DMS153 (cell line): ENCODE data around the gene AUTS2.

Experiments
- DNase-seq: peaks from one replicate; lab custom pipeline; 2025; lab: John Stamatoyannopoulos, UW

The AUTS2 gene

DNA sequence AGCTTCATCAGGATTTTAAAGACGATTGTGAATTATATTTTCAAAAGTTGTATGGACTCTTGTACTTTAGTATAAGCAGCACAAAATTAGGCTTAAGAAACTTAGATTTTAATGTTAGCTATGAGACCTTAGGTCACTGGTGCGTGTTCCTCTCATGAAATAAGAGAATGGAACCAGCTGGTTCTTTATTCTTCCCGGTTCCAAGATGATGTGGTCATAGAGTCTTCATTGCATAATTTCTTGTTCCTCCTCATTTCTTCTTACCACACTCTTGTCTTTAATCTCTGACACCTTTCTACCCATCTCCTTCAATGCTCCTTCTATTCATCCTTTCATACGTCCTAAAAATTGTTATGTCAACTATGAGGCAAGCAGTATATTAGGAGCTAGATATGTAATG is 437.2 kb downstream of the AUTS2 start:
- no peak for DNase-seq

- no peak for DNase-seq
Measured at GRCh38 chr7:70035955-70036354, 437.7 kb downstream of the AUTS2 start.

GRCh38 chr7:70036695-70037094 is 438.4 kb downstream of the AUTS2 start:
- no peak for DNase-seq

- DNase-seq = no peak
Measured at GRCh38 chr7:70037171-70037933, 439.1 kb downstream of the AUTS2 start.

DNA sequence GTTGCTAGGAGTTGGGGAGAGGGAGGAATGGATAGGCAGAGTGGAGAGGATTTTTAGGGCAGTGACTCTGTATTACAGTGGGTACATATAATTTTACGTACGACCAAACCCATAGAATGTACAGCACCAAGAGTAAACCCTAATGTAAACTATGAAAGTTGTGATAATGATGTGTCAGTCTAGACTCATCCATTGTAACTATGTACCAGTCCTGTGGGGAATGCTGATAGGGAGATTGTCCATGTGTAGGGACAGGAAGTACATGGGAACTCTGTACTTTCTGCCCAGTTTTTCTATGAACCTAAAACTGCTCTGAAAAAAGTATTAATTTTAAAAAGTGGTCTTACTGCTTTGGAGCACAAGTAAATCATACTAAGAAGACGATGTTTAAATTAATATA is 441.8 kb downstream of the AUTS2 start:
- DNase-seq = no peak

- no peak for DNase-seq
Measured at GRCh38 chr7:70040970-70041766, 442.9 kb downstream of the AUTS2 start.

- no peak for DNase-seq
Measured at GRCh38 chr7:70042533-70042932, 444.3 kb downstream of the AUTS2 start.

DNA sequence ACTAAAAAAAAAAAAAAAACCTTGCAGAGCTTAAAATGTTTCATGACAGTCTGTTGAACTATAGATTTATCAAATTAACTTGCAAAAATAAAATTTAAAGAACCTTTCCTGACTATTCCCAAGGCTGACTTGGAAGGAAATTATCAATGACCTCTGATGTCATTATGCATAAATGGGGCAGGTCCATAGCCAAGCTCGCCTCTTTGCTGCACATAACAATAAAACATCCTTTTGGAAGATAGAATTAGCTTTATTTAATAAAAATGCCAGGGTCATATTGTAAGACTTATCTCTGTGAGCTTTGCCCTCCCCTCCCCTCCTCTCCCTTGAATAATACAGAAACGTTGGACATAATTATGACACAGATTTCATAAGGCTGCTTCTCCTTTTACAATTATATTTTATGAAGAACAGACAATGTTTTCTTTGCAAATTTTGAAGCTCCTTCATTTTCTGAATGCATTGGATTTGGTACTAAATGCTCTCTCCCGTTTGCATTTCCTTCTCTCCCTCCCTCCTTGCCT is 444.8 kb downstream of the AUTS2 start:
- DNase-seq = no peak

DNA sequence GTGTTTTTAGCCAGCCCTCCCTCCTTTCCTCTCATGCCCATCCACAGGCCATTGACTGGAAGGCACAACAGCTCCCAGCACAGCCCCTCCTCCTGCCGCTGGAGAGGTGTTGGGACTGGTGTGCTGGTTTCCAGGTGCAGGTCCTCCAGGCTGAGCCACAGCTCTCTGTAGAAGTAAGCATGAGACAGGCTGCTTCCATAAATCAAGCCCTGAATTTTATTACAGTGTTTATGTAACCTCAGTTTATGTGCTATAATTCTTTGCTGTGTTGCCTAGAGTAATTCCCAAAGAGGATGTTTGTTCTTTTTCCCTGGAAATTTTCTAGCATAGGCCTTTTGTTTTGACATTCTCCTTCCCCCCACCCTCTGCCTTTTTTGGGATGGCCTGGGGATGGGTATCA is 445.8 kb downstream of the AUTS2 start:
- peak; percentile 91 for DNase-seq

DNA sequence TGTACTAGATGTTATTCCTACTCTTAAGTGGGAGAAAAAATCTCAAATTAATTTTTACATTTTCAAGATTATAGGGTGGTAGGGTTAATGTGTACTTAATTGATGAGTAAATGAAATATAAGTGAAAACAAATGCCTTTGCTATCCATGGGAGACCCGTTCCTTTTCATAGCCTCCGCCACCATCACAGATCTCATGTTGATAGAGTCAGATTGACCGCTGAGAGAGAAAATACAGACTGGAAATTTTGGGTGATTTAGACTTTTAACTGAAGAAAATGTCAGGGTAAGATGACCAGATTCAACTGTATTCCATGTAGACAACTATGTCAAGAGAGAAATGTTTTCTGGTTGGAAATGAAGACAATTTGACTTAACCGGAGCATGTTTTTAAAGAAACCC is 446.2 kb downstream of the AUTS2 start:
- no peak for DNase-seq

- DNase-seq = no peak
Measured at GRCh38 chr7:70044981-70045380, 446.7 kb downstream of the AUTS2 start.

DNA sequence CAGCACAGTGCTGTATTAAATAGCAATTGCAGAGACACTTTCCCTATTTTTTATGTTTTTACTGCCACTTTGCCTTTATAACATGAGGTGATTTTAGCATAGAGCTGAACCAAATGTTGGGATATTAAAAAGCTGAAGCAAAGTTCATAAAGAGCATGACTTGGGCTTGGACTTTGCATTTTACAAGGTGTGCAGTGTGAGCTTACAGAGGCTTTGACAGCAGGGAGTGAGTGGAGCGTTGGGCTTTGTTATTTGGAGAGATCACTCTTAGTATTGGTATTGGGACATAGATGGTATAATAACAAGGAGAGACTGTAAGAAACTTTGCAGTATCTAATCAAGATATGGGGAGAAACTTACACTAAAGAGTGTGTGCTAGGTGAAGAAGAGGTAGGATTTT is 449.1 kb downstream of the AUTS2 start:
- DNase-seq = no peak

- no peak for DNase-seq
Measured at GRCh38 chr7:70047891-70048448, 449.7 kb downstream of the AUTS2 start.

DNA sequence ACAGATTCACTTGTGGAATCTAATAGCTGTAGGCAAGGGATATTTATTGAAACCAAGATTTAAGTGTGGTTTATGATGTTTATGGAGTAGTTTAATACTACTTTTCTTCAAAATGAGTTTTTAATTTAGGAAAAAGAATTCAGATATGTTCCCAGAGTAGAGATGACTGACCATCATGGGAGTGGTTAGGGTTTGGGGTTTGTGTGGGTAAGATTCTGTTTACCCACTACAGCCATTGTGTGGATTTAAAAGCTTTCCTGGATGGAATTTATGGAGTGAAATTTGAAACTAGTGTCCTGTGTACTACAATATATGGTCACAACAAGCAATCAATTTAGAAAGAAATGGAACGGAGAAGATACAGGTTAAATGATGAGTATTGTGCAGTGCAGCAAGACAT is 453.5 kb downstream of the AUTS2 start:
- DNase-seq = peak; percentile 26

GRCh38 chr7:70052691-70053090 is 454.4 kb downstream of the AUTS2 start:
- DNase-seq = no peak

DNA sequence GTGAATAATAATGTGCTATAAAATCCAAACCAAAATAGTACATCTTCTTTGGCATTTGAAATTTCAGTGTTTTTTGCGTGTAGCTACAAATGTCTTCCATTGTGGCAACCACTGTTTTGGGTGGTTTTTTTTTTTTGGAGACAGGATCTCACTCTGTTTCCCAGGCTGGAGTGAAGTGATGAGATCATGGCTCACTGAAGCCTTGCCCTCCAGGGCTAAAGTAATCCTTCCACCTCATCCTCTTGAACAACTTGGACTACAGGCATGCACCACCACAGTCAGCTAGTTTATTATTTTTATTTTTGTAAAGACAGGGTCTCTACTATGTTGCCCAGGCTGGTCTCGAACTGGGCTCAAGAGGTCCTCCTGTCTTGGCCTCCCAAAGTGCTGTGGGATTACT is 455.1 kb downstream of the AUTS2 start:
- no peak for DNase-seq

DNA sequence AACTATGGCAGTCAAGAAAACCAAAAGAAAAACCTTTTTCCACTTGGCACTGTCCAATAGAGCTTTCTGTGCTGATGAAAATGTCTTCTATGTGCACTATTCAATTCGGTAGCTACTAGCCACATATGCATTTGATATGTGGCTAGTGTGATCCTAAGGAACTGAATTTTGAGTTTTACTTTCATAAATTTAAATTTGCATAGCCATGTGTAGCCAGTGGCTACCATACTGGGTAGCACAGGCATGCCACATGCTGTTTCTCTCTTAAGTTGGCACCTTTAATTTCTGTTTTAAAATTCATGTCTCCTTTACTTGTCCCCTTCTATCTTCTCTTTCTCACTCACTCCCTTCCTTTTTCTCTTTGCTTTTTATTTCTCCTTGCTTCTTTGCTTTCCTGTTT is 455.7 kb downstream of the AUTS2 start:
- no peak for DNase-seq

DNA sequence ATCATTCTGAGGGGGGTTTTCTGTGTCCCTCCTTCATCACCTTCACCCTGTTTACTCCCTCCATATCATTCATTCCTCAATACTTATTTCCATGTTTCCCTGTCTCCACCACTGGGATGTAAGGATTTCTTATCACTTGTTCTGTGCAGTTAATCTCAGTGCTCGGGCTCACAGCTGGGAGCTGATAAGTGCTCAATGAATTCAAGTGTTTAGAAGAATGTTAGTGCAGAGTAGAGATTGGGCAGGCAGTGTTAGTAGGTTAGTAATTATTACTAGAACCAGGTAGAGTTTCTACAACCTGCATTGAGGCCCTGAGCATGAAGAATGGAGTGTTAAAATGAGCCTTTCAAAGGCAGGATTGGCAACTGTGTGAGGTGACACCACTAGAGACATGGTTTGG is 458.1 kb downstream of the AUTS2 start:
- no peak for DNase-seq

DNA sequence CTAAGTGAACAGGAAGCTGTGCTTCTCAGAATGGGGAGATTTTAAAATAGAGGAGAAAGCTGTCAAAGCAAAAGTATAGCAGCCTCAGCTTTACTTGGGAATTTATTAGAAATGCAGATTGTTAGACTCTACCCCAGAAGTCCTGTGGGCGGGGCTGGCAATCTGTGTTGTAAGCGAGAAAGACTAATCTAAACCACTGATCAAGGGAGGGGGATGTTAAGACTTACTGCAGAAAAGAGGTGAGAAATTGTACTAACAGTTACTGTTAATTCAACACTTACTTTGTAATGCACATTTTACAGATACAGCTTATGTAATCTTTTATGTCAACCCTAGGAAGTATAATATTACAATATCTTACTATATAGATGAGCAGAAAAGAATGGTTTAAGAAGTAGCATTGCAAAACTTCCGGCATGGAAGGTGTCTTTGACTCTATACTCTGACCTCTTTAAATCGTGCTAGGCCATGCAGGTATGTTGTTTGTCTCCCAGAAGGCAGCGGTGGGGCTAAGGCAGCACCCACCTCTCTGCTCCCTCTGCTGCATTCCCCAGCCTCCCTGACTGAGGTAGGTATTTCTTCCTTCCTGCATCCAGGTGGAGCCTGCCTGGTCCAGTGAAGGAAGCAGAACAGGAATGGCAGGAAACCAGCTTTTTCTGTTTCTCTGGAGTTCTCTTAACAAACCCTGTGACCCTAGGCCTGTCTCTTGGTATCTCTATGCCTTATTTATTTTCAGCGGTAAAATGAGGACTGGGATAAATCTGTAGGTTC is 462.2 kb downstream of the AUTS2 start:
- no peak for DNase-seq

DNA sequence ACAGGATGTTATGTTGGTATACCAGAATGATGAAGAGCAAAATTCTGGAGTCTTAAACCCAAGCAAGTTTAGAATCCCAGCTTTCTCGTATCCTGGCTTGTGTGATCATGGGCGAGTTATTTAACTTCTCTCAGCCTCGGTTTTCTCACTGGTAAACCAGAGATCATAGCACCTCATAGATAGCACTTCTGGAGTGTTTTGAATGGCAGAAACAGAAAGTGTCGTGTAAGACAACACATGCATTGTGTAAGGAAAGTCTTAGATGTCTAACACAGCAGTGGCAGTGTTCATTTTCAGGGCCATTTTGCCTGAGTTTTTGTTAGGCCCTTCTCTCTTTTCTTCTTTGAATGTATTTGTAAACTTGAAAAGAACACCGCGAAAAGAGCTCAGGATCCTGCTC is 465.1 kb downstream of the AUTS2 start:
- DNase-seq = no peak

- DNase-seq = no peak
Measured at GRCh38 chr7:70063927-70064326, 465.7 kb downstream of the AUTS2 start.

- DNase-seq = no peak
Measured at GRCh38 chr7:70066844-70067243, 468.6 kb downstream of the AUTS2 start.
